H1 (cell line): Measurements from ENCODE around the gene PPP1R12B. TPM values are rescaled to one million over a fixed set of nuclear protein-coding genes. Genes with fewer than 3 reads are reported as not detected.

Experiments used
- CTCF ChIA-PET: fragments of 300-600 bp; sonication (Branson Sonifier 250); formaldehyde crosslinking; loops from one replicate; lab custom pipeline; 2021; ENCODE audit not compliant: partially characterized antibody; lab: Charles Lee
- POLR2A ChIA-PET: fragments of 300-600 bp; sonication (Branson Sonifier 250); formaldehyde crosslinking; loops from one replicate; lab custom pipeline; 2021; ENCODE audit warnings: inconsistent platforms; ENCODE audit not compliant: partially characterized antibody; lab: Charles Lee
- DNase-seq, 2 experiments: peaks; one replicate each; pipeline versions ENCODE4 v3.0.0 to v3.0.0-alpha.2; 2010 to 2022; ENCODE audit warnings: low spot score in 2 of 2, low read depth in 1 of 2, mixed read lengths in 1 of 2
- FAIRE-seq: peaks from 2 replicates; lab custom pipeline; 2011; peaks lifted over from hg19 to GRCh38; lab: Jason Lieb, UNC
- H2AFZ ChIP-seq: 2 replicates; pipeline ENCODE4 v1.8.1; 2012; ENCODE audit warnings: low read length, inconsistent platforms
- H2AK5ac ChIP-seq: 2 replicates; pipeline ENCODE4 v1.6.1; 2013; ENCODE audit warnings: low read depth, low read length
- H2BK120ac ChIP-seq: replicated peaks from 2 replicates; pipeline ENCODE3; 2013; ENCODE audit warnings: low read depth, low read length, inconsistent platforms
- H2BK12ac ChIP-seq: 2 replicates; pipeline ENCODE4 v1.6.1; 2013; ENCODE audit warnings: low read depth, low read length
- H2BK15ac ChIP-seq: 2 replicates; pipeline ENCODE4 v1.6.1; 2013; ENCODE audit warnings: low read length
- H2BK20ac ChIP-seq: 2 replicates; pipeline ENCODE4 v1.6.1; 2013; ENCODE audit warnings: low read length
- H2BK5ac ChIP-seq: 2 replicates; pipeline ENCODE4 v1.6.1; 2013; ENCODE audit warnings: low read depth, low read length
- H3K14ac ChIP-seq: 2 replicates; pipeline ENCODE4 v1.6.1; 2013; ENCODE audit warnings: inconsistent platforms; ENCODE audit not compliant: insufficient read length
- H3K18ac ChIP-seq: 2 replicates; pipeline ENCODE4 v1.6.1; 2013; ENCODE audit warnings: low read length; ENCODE audit errors: extremely low read depth
- H3K23ac ChIP-seq: 2 replicates; pipeline ENCODE4 v1.6.1; 2013; ENCODE audit warnings: inconsistent platforms; ENCODE audit not compliant: insufficient read length
- H3K23me2 ChIP-seq: 2 replicates; pipeline ENCODE4 v1.6.1; 2013; ENCODE audit warnings: low read depth, low read length
- H3K27ac ChIP-seq: 2 replicates; pipeline ENCODE4 v1.6.1; 2011; ENCODE audit warnings: low read depth, low read length, inconsistent platforms
- H3K27me3 ChIP-seq, 4 experiments: replicated peaks in 1 of 4; 1 replicate in 1 of 4; 2 replicates in 3 of 4; pipeline versions ENCODE4 v1.6.1 to v1.8.1; 2011 to 2013; ENCODE audit warnings: low read length in 3 of 4, mild to moderate bottlenecking in 3 of 4, inconsistent platforms in 2 of 4, mixed read lengths in 2 of 4, moderate library complexity in 1 of 4; ENCODE audit not compliant: control insufficient read depth in 3 of 4, insufficient read depth in 3 of 4; ENCODE audit errors: extremely low read depth in 1 of 4
- H3K36me3 ChIP-seq, 4 experiments: 2 replicates each; pipeline versions ENCODE4 v1.6.1 to v1.8.1; 2011 to 2013; ENCODE audit warnings: mild to moderate bottlenecking in 4 of 4, low read length in 3 of 4, moderate library complexity in 2 of 4, control low read depth in 1 of 4, inconsistent platforms in 1 of 4; ENCODE audit not compliant: insufficient read depth in 4 of 4, control insufficient read depth in 2 of 4
- H3K4ac ChIP-seq: replicated peaks from 2 replicates; pipeline ENCODE3; 2013; ENCODE audit warnings: low read length, low read depth, mixed read lengths, inconsistent platforms; ENCODE audit not compliant: insufficient read length
- H3K4me1 ChIP-seq, 4 experiments: replicated peaks in 1 of 4; 1 replicate in 1 of 4; 2 replicates in 3 of 4; pipeline versions ENCODE4 v1.6.1 to v1.8.1; 2011 to 2013; ENCODE audit warnings: low read length in 3 of 4, inconsistent platforms in 2 of 4, mixed read lengths in 1 of 4; ENCODE audit not compliant: insufficient read depth in 4 of 4, control insufficient read depth in 3 of 4
- H3K4me2 ChIP-seq, 2 experiments: 2 replicates each; pipeline versions ENCODE4 v1.6.1 to v1.8.1; 2011 to 2013; ENCODE audit warnings: low read depth in 2 of 2, low read length in 2 of 2, control low read depth in 1 of 2, inconsistent platforms in 1 of 2, mild to moderate bottlenecking in 1 of 2; ENCODE audit not compliant: insufficient read depth in 1 of 2
- H3K4me3 ChIP-seq, 4 experiments: fragments of 200-600, 300-600 bp in 1 of 4; sonication (generic), shearing (Covaris generic), sonication (Bioruptor Twin) in 1 of 4; 2 replicates each; pipeline versions ENCODE4 v1.5.1 to v1.8.1; 2011 to 2016; ENCODE audit warnings: low read length in 4 of 4, low read depth in 3 of 4, control low read depth in 2 of 4, inconsistent platforms in 2 of 4, mild to moderate bottlenecking in 2 of 4, mixed read lengths in 1 of 4, moderate library complexity in 1 of 4; ENCODE audit not compliant: insufficient read depth in 2 of 4; ENCODE audit errors: extremely low read depth in 1 of 4
- H3K56ac ChIP-seq: replicated peaks from 2 replicates; pipeline ENCODE3; 2013; ENCODE audit warnings: low read depth, mild to moderate bottlenecking, mixed read lengths, low read length, inconsistent platforms; ENCODE audit not compliant: insufficient read length
- H3K79me1 ChIP-seq: 2 replicates; pipeline ENCODE4 v1.6.1; 2013; ENCODE audit warnings: low read depth, low read length, control low read depth
- H3K79me2 ChIP-seq, 2 experiments: 2 replicates each; pipeline versions ENCODE4 v1.6.1 to v1.8.1; 2012 to 2013; ENCODE audit warnings: low read length in 2 of 2, mild to moderate bottlenecking in 2 of 2, inconsistent platforms in 1 of 2; ENCODE audit not compliant: insufficient read depth in 2 of 2, control insufficient read depth in 1 of 2
- H3K9ac ChIP-seq, 4 experiments: replicated peaks in 1 of 4; 1 replicate in 1 of 4; 2 replicates in 3 of 4; pipeline versions ENCODE4 v1.6.1 to v1.8.1; 2011 to 2013; ENCODE audit warnings: low read depth in 3 of 4, low read length in 3 of 4, control low read depth in 2 of 4, mild to moderate bottlenecking in 2 of 4, moderate library complexity in 2 of 4, inconsistent platforms in 1 of 4; ENCODE audit errors: extremely low read depth in 1 of 4
- H3K9me3 ChIP-seq, 2 experiments: 2 replicates each; pipeline versions ENCODE4 v1.6.1 to v1.8.1; 2012 to 2013; ENCODE audit warnings: mild to moderate bottlenecking in 2 of 2, moderate library complexity in 2 of 2, control low read depth in 1 of 2, inconsistent platforms in 1 of 2, low read depth in 1 of 2, low read length in 1 of 2, mixed read lengths in 1 of 2; ENCODE audit not compliant: insufficient read depth in 2 of 2
- H4K20me1 ChIP-seq, 2 experiments: replicated peaks in 1 of 2; 2 replicates each; pipeline versions ENCODE3 to v1.8.1; 2011 to 2013; ENCODE audit warnings: inconsistent platforms in 2 of 2, low read length in 2 of 2, mild to moderate bottlenecking in 1 of 2; ENCODE audit not compliant: insufficient read depth in 2 of 2, control insufficient read depth in 1 of 2
- H4K5ac ChIP-seq: 2 replicates; pipeline ENCODE4 v1.6.1; 2013; ENCODE audit warnings: low read length, low read depth, mixed read lengths, inconsistent platforms; ENCODE audit not compliant: insufficient read length
- H4K8ac ChIP-seq: 2 replicates; pipeline ENCODE4 v1.8.0; 2013; ENCODE audit warnings: mild to moderate bottlenecking, moderate library complexity, low read length, inconsistent platforms; ENCODE audit not compliant: insufficient read depth; ENCODE audit errors: extremely low read depth
- H4K91ac ChIP-seq: replicated peaks from 2 replicates; pipeline ENCODE3; 2013; ENCODE audit warnings: low read length, mixed read lengths, inconsistent platforms; ENCODE audit not compliant: insufficient read length
- ATF3 ChIP-seq: IDR thresholded peaks from 2 replicates; pipeline ENCODE4 v1.6.1; 2011; ENCODE audit warnings: low read depth, mild to moderate bottlenecking, low read length; ENCODE audit not compliant: insufficient read depth
- BCL11A ChIP-seq, 2 experiments: IDR thresholded peaks; one replicate each; pipeline ENCODE4 v1.6.1; 2011; ENCODE audit warnings: low read depth in 2 of 2, low read length in 2 of 2, mild to moderate bottlenecking in 2 of 2
- BRCA1 ChIP-seq: IDR thresholded peaks from 2 replicates; pipeline ENCODE4 v1.6.1; 2012; ENCODE audit warnings: low read depth, low read length, improper control_type of control experiment
- CHD2 ChIP-seq: IDR thresholded peaks from 2 replicates; pipeline ENCODE4 v1.6.1; 2012; ENCODE audit warnings: low read length, improper control_type of control experiment
- EP300 ChIP-seq, 2 experiments: IDR thresholded peaks; 1 replicate in 1 of 2; 2 replicates in 1 of 2; pipeline ENCODE4 v1.6.1; 2011 to 2012; ENCODE audit warnings: low read depth in 2 of 2, low read length in 2 of 2, mild to moderate bottlenecking in 2 of 2, borderline replicate concordance in 1 of 2, inconsistent platforms in 1 of 2, moderate library complexity in 1 of 2
- EZH2 ChIP-seq: fragments of 200-600 bp; sonication (generic); IDR thresholded peaks from 2 replicates; pipeline ENCODE4 v1.7.1; 2012; ENCODE audit warnings: low read depth, mild to moderate bottlenecking, moderate library complexity, low read length, inconsistent platforms; ENCODE audit not compliant: severe bottlenecking
- JUN ChIP-seq: IDR thresholded peaks from 2 replicates; pipeline ENCODE4 v1.6.1; 2011; ENCODE audit warnings: low read depth, mild to moderate bottlenecking, improper control_type of control experiment, low read length
- POLR2A ChIP-seq, 2 experiments: IDR thresholded peaks; 1 replicate in 1 of 2; 2 replicates in 1 of 2; pipeline ENCODE4 v1.6.1; 2011; ENCODE audit warnings: low read depth in 2 of 2, low read length in 2 of 2, mild to moderate bottlenecking in 2 of 2; ENCODE audit errors: control extremely low read depth in 1 of 2
- WGBS, 2 experiments: shearing (Covaris generic) in 1 of 2; methylation state at CpG; one replicate each; pipeline versions ENCODE4 v1.1.6 to v1.1.7; 2013 to 2015; ENCODE audit warnings: low lambda C conversion rate in 2 of 2, mixed read lengths in 2 of 2, inconsistent platforms in 1 of 2, low coverage in 1 of 2, missing lambda C conversion rate in 1 of 2; ENCODE audit not compliant: insufficient replicate concordance in 2 of 2, insufficient coverage in 1 of 2, insufficient read length in 1 of 2; ENCODE audit errors: extremely low coverage in 1 of 2, missing lambda C conversion rate in 1 of 2; 5-methylcytosine and 5-hydroxymethylcytosine counted together
- polyA plus RNA-seq, 7 experiments: library from polyadenylated mRNA; depleted of rRNA in 3 of 7; stranded (reverse) in 5 of 7; unstranded in 2 of 7; fragments of >200 nt in 5 of 7; fragments of 200-250 nt in 2 of 7; gene quantifications; 1 replicate in 5 of 7; 2 replicates in 1 of 7; 4 replicates in 1 of 7; pipeline versions ENCODE4 v1.2.1 to v1.2.3, GENCODE V29; 2011 to 2013; ENCODE audit warnings: missing spikeins in 2 of 7, mixed read lengths in 2 of 7
- total RNA-seq: library from RNA; stranded (reverse); fragmentation: NEBNext Ultra II Directional; extraction: Animal tissue kit (Norgen Biotek cat#: 25700); gene quantifications from 2 replicates; pipeline ENCODE4 v1.2.1, GENCODE V29; 2021
- TF ChIP-seq, protein P1 (sequence below): IDR thresholded peaks from 2 replicates; pipeline ENCODE4 v1.6.1; 2012; ENCODE audit warnings: inconsistent platforms
- TF ChIP-seq, protein P2 (sequence below): IDR thresholded peaks from 2 replicates; pipeline ENCODE4 v1.6.1; 2012; ENCODE audit warnings: inconsistent platforms
- TF ChIP-seq, protein P3 (sequence below): IDR thresholded peaks from 2 replicates; pipeline ENCODE4 v1.6.1; 2011; ENCODE audit warnings: low read length, improper control_type of control experiment

The PPP1R12B gene
- total and polyA plus RNA-seq, 2 of the 8 experiments (the other 6 are each of a cell fraction or from before 2014, with no cell fraction given) = 7.9 to 18.7 TPM

DNA sequence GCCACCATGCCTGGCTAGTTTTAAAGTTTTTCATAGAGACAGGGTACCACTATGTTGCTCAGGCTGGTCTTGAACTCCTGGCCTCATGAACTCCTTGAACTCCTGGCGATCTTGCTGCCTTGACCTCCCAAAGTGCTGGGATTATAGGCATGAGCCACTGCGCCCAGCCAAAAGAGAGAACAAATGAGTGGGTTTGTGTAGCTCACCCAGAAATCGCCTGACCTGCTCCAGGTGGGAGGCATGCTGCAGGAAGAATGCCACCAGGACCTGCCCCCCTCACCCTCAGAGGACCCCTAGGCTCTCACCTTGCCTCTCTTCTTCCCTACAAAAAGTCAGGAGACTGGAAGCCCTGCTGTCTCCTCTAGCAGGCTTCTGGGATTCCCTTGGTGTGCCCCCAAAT lies 272.9 kb downstream of the PPP1R12B start:
- no peak for FAIRE-seq
- TF ChIP-seq EZH2 = no peak
- TF ChIP-seq, protein P1, sequence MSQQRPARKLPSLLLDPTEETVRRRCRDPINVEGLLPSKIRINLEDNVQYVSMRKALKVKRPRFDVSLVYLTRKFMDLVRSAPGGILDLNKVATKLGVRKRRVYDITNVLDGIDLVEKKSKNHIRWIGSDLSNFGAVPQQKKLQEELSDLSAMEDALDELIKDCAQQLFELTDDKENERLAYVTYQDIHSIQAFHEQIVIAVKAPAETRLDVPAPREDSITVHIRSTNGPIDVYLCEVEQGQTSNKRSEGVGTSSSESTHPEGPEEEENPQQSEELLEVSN = no peak
- TF ChIP-seq, protein P2, sequence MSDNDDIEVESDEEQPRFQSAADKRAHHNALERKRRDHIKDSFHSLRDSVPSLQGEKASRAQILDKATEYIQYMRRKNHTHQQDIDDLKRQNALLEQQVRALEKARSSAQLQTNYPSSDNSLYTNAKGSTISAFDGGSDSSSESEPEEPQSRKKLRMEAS = no peak
- TF ChIP-seq POLR2A (IDR thresholded peaks at IDR 0.05; ENCODE audit: control extremely low read depth in 1 of 2, low read depth in 2 of 2, low read length in 2 of 2) = no peak
- TF ChIP-seq ATF3 = no peak
- TF ChIP-seq BRCA1 = no peak
- TF ChIP-seq JUN = no peak
- TF ChIP-seq EP300 (IDR thresholded peaks at IDR 0.05; ENCODE audit: borderline replicate concordance in 1 of 2, low read depth in 2 of 2, low read length in 2 of 2) = no peak
- TF ChIP-seq, protein P3, sequence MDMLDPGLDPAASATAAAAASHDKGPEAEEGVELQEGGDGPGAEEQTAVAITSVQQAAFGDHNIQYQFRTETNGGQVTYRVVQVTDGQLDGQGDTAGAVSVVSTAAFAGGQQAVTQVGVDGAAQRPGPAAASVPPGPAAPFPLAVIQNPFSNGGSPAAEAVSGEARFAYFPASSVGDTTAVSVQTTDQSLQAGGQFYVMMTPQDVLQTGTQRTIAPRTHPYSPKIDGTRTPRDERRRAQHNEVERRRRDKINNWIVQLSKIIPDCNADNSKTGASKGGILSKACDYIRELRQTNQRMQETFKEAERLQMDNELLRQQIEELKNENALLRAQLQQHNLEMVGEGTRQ = no peak
- TF ChIP-seq BCL11A (IDR thresholded peaks at IDR 0.05; ENCODE audit: low read depth in 2 of 2, low read length in 2 of 2) = no peak
- no peak for TF ChIP-seq CHD2
- POLR2A ChIA-PET = no interaction called here

More for the DNA sequence above, 272.9 kb downstream of the PPP1R12B start:
- Histone ChIP-seq H2BK20ac (no peak overlapping the region), H2BK15ac (no peak overlapping the region), H2AFZ (no peak overlapping the region), H4K91ac (no peak overlapping the region), H3K23ac (no peak overlapping the region), H3K23me2 (peaks cover 11% of the 10 kb centered on the region; the same call in 1 of the 2 replicates), H4K20me1 (peaks cover 0 to 7% of the 10 kb centered on the region in 2 experiments), H4K8ac (no peak overlapping the region), H3K9ac (no peak overlapping the region), H2BK5ac (no peak overlapping the region), H3K56ac (no peak overlapping the region), H3K4ac (no peak overlapping the region), H3K4me1 (peaks cover 6 to 15% (median 9%) of the 10 kb centered on the region in 4 experiments), H4K5ac (no peak overlapping the region), H2BK12ac (no peak overlapping the region), H2BK120ac (no peak overlapping the region), H3K4me2 (no peak overlapping the region), H3K14ac (no peak overlapping the region), H3K79me2 (no peaks in the 10 kb centered on the region), H3K18ac (no peak overlapping the region), H3K79me1 (peaks cover 7% of the 10 kb centered on the region), H3K36me3 (no peaks in the 10 kb centered on the region; a peak in 1 of 8 replicates), H3K27ac (no peak overlapping the region), H3K9me3 (no peaks in the 10 kb centered on the region), H3K27me3 (no peaks in the 10 kb centered on the region), H3K4me3 (no peak overlapping the region), H2AK5ac (no peak overlapping the region)
- WGBS, 2 experiments = 75% methylated on average over 2 of the region's 3 CpGs; no CpG with 5 or more reads in 1 of the 2 experiments
- CTCF ChIA-PET = interaction anchor here (0.7 to 3.0 kb wide), 11 partner anchors 9 to 432 kb away, joined by 3 to 14 read pairs (median 4); no protein-coding TSS in a partner anchor
- DNase-seq = no peak
